Kidney epithelial cell (primary cell): ENCODE data around the gene SUCLA2. TPM values are rescaled to one million over a fixed set of nuclear protein-coding genes. Genes with fewer than 3 reads are reported as not detected.
"Not testable (repeated sequence)": the region's sequence is repeated elsewhere in the genome, so short reads cannot be mapped to it uniquely, and the experiment has no call there.

ENCODE experiments used
- DNase-seq: peaks from one replicate; pipeline ENCODE4 v3.0.0-alpha.2; 2010; ENCODE audit warnings: low read depth
- H3K27me3 ChIP-seq: 2 replicates; pipeline ENCODE4 v1.6.0; 2011; ENCODE audit warnings: low read length; ENCODE audit not compliant: control insufficient read depth, insufficient read depth
- H3K36me3 ChIP-seq: 2 replicates; pipeline ENCODE4 v1.5.1; 2011; ENCODE audit warnings: low read length; ENCODE audit not compliant: control insufficient read depth, insufficient read depth
- H3K4me3 ChIP-seq: 2 replicates; pipeline ENCODE4 v1.5.1; 2011; ENCODE audit warnings: low read depth, mild to moderate bottlenecking, control low read depth, low read length
- total RNA-seq: library from RNA; depleted of rRNA; stranded (reverse); fragments of >200 nt; gene quantifications from 2 replicates; pipeline ENCODE4 v1.2.3, GENCODE V29; 2015
- TF ChIP-seq, protein P1 (sequence below): IDR thresholded peaks from 2 replicates; pipeline ENCODE4 v1.5.1; 2011; ENCODE audit warnings: mild to moderate bottlenecking, moderate library complexity, low read length, control low read depth, inconsistent platforms; ENCODE audit not compliant: insufficient read depth, poor library complexity, severe bottlenecking

The SUCLA2 gene
- total RNA-seq, 1 donor from 2014 or later = 32.7 TPM

DNA sequence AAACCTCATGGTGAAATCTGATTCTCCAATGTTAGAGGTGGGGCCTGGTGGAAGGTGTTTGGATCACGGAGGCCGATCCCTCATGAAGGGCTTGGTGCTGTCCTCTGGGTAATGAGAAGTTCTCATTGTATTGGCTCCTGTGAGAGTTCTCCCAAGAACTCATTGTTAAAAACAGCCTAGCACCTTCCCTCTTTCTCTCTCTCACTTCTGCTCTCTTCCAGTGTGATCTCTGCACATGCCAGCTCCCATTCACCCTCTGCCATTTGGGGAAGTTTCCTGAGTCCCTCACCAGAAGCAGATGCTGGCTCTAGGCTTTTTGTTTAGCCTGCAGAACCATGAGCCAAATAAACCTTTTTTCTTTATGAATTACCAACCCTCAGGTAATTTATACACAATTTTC lies 3.1 kb upstream of the SUCLA2 start:
- TF ChIP-seq, protein P1, sequence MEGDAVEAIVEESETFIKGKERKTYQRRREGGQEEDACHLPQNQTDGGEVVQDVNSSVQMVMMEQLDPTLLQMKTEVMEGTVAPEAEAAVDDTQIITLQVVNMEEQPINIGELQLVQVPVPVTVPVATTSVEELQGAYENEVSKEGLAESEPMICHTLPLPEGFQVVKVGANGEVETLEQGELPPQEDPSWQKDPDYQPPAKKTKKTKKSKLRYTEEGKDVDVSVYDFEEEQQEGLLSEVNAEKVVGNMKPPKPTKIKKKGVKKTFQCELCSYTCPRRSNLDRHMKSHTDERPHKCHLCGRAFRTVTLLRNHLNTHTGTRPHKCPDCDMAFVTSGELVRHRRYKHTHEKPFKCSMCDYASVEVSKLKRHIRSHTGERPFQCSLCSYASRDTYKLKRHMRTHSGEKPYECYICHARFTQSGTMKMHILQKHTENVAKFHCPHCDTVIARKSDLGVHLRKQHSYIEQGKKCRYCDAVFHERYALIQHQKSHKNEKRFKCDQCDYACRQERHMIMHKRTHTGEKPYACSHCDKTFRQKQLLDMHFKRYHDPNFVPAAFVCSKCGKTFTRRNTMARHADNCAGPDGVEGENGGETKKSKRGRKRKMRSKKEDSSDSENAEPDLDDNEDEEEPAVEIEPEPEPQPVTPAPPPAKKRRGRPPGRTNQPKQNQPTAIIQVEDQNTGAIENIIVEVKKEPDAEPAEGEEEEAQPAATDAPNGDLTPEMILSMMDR = no peak
- Histone ChIP-seq H3K27me3 (no peaks in the 10 kb centered on the region), H3K4me3 (no peak overlapping the region), H3K36me3 (no peaks in the 10 kb centered on the region)
- DNase-seq = no peak

GRCh38 chr13:48001999-48002398 lies 926 bp upstream of the SUCLA2 start:
- not testable (repeated sequence) for DNase-seq, H3K4me3 ChIP-seq, H3K36me3 ChIP-seq

DNA sequence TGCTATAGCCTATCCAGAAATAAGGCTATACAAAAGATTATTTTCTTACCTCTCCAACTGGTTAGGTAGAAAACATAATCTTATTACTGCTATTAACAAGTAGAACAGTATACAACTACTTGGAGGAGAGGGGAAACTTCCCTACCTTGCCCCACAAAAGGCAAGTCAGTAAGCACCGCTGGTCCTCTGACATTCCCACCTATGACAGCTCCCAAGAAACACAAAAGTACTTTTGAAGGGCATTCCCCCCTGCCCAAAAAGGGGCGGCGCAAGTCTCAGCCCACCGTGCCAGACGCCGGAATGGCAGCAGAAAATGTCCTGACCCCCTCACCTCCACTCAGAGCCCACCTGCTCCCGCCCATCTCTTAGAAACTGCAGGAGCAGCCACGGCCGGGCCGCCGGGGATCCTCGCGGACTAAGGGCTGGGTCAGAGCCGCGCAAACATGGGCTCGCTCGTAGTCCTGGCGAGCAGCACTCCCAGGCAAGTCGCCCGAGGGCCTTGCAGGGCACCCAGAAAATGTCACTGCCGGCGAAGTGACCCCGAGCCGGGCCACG lies 437 bp downstream of the SUCLA2 start:
- H3K36me3 ChIP-seq = no peaks in the 10 kb centered on the region
- DNase-seq = no peak
- H3K4me3 ChIP-seq = peak overlapping the region; percentile 88
- TF ChIP-seq, protein P1 = no peak
- H3K27me3 ChIP-seq = no peaks in the 10 kb centered on the region

More at GRCh38 chr13:48001999-48002398, 926 bp upstream of the SUCLA2 start:
- not testable (repeated sequence) for H3K27me3 ChIP-seq

DNA sequence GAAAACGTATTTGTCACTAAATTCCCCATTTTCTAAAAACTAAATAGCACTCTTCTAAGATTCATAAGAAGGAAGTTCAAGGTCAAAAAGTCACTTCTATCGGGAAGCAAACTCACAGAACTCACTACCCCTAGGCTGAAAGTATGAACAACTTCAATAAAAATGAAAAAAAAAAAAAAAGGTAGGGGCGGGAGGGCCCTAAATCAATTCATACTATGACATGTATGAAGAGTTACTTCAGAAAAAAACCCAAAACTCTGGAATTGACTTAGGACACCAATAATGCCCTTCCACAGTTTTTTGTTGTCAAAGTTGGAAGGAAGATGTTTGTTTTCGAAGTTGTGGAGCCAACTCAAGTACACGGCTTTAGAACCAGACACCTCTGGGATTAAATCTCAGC lies 1.1 kb downstream of the SUCLA2 start:
- Histone ChIP-seq H3K27me3 (no peaks in the 10 kb centered on the region), H3K4me3 (peak overlapping the region; percentile 88), H3K36me3 (no peaks in the 10 kb centered on the region)
- TF ChIP-seq, protein P1 = no peak
- DNase-seq = no peak

- Histone ChIP-seq H3K36me3 (no peaks in the 10 kb centered on the region), H3K4me3 (no peak overlapping the region)
These were observed 3.7 kb downstream of the SUCLA2 start for GRCh38 chr13:47997384-47997783.

DNA sequence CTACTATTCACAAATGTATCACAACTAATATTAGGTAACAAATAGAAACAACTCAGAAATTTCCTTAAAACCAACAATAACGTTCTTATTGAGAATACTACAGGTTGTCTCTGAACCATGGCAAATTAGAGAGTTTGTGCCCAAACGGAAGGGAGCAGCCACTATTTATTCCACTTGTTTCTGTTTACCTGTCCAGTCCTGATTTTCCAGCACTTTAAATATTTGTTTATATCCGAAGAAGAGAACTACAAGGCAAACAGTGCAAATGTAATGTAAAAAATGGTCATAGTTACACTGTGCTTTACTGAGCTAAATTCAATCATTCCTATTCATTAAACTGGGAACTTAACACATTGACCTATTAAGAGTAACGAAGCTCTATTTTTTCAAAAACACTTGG lies 9.2 kb downstream of the SUCLA2 start:
- TF ChIP-seq, protein P1 = no peak
- Histone ChIP-seq H3K4me3 (no peak overlapping the region), H3K27me3 (no peaks in the 10 kb centered on the region), H3K36me3 (no peaks in the 10 kb centered on the region)
- no peak for DNase-seq

More at GRCh38 chr13:47997384-47997783, 3.7 kb downstream of the SUCLA2 start:
- no peak for DNase-seq
- TF ChIP-seq, protein P1 = no peak
- no peaks in the 10 kb centered on the region for H3K27me3 ChIP-seq
